SK-N-SH (cell line): ENCODE results near the gene C3orf22. TPM values are rescaled to one million over a fixed set of nuclear protein-coding genes. Genes with fewer than 3 reads are reported as not detected.

Source experiments
- CTCF ChIA-PET: fragments of 300-600, 350-600 bp; formaldehyde crosslinking; extraction: SDS; loops from one replicate; lab custom pipeline; 2021; lab: Yijun Ruan, JAX
- POLR2A ChIA-PET: fragments of 350-600 bp; sonication (Branson Sonifier 250); formaldehyde crosslinking; extraction: SDS; loops from one replicate; lab custom pipeline; 2020; ENCODE audit warnings: antibody characterized with exemption, inconsistent platforms; lab: Yijun Ruan, JAX
- DNase-seq: peaks from one replicate; pipeline ENCODE4 v3.0.0; 2012
- H2AFZ ChIP-seq: fragments of 200-600 bp; sonication (generic); 2 replicates; pipeline ENCODE4 v1.8.1; 2016; ENCODE audit warnings: antibody characterized with exemption, mild to moderate bottlenecking, low read depth
- H3F3A ChIP-seq: fragments of 200-600 bp; sonication (generic); replicated peaks from 2 replicates; pipeline ENCODE3; 2016; ENCODE audit warnings: antibody characterized with exemption, mild to moderate bottlenecking; ENCODE audit not compliant: insufficient read depth
- H3K27ac ChIP-seq, 2 experiments: fragments of 200-500 bp in 1 of 2; fragments of 200-600 bp in 1 of 2; sonication (Bioruptor generic) in 1 of 2; sonication (generic), shearing (Covaris generic) in 1 of 2; 2 replicates each; pipeline versions ENCODE4 v1.5.1 to v1.6.1; 2014 to 2016; ENCODE audit warnings: low read depth in 2 of 2, inconsistent platforms in 1 of 2, low read length in 1 of 2, mild to moderate bottlenecking in 1 of 2, mixed read lengths in 1 of 2
- H3K27me3 ChIP-seq: fragments of 200-600 bp; sonication (generic), shearing (Covaris generic); 2 replicates; pipeline ENCODE4 v1.6.1; 2016; ENCODE audit warnings: mixed run types; ENCODE audit not compliant: insufficient read depth
- H3K36me3 ChIP-seq, 2 experiments: fragments of 200-500 bp in 1 of 2; fragments of 200-600 bp in 1 of 2; sonication (Bioruptor generic) in 1 of 2; sonication (generic) in 1 of 2; replicated peaks in 1 of 2; 2 replicates each; pipeline versions ENCODE3 to v1.5.1; 2014 to 2016; ENCODE audit warnings: low read length in 1 of 2, mild to moderate bottlenecking in 1 of 2; ENCODE audit not compliant: insufficient read depth in 2 of 2, control insufficient read depth in 1 of 2
- H3K4me1 ChIP-seq, 2 experiments: fragments of 200-500 bp in 1 of 2; fragments of 200-600 bp in 1 of 2; sonication (Bioruptor generic) in 1 of 2; sonication (generic), shearing (Covaris generic) in 1 of 2; 2 replicates each; pipeline versions ENCODE4 v1.5.1 to v1.6.1; 2014 to 2016; ENCODE audit warnings: low read depth in 1 of 2, low read length in 1 of 2, mixed run types in 1 of 2; ENCODE audit not compliant: insufficient read depth in 2 of 2, control insufficient read depth in 1 of 2
- H3K4me2 ChIP-seq: fragments of 200-600 bp; sonication (generic), shearing (Covaris generic); 2 replicates; pipeline ENCODE4 v1.6.1; 2017; ENCODE audit warnings: mixed run types
- H3K4me3 ChIP-seq, 2 experiments: fragments of 200-500 bp in 1 of 2; fragments of 200-600 bp in 1 of 2; sonication (Bioruptor generic) in 1 of 2; sonication (generic), shearing (Covaris generic) in 1 of 2; 2 replicates each; pipeline versions ENCODE4 v1.5.1 to v1.8.1; 2014 to 2016; ENCODE audit warnings: low read depth in 2 of 2, inconsistent platforms in 1 of 2, low read length in 1 of 2, mild to moderate bottlenecking in 1 of 2, mixed read lengths in 1 of 2, moderate library complexity in 1 of 2
- H3K79me2 ChIP-seq: fragments of 200-600 bp; sonication (generic); 2 replicates; pipeline ENCODE4 v1.8.1; 2017; ENCODE audit warnings: mild to moderate bottlenecking; ENCODE audit not compliant: insufficient read depth
- H3K9ac ChIP-seq: fragments of 200-600 bp; sonication (generic); 2 replicates; pipeline ENCODE4 v1.6.1; 2017; ENCODE audit warnings: mixed run types
- H3K9me2 ChIP-seq: fragments of 200-600 bp; sonication (generic); 2 replicates; pipeline ENCODE4 v1.6.1; 2017; ENCODE audit warnings: mixed run types
- H3K9me3 ChIP-seq: fragments of 200-600 bp; sonication (generic); 2 replicates; pipeline ENCODE4 v1.6.1; 2017; ENCODE audit warnings: mixed run types, mild to moderate bottlenecking, moderate library complexity
- H4K20me1 ChIP-seq: fragments of 200-600 bp; sonication (generic); 2 replicates; pipeline ENCODE4 v1.6.1; 2017; ENCODE audit warnings: mild to moderate bottlenecking, mixed run types; ENCODE audit not compliant: insufficient read depth
- CHD2 ChIP-seq: fragments of 150-350 bp; IDR thresholded peaks from 2 replicates; pipeline ENCODE4 v1.6.1; 2018; ENCODE audit warnings: low read length; ENCODE audit not compliant: partially characterized antibody
- FOSL2 ChIP-seq: IDR thresholded peaks from 2 replicates; pipeline ENCODE4 v1.4.0; 2012; ENCODE audit warnings: low read depth, mild to moderate bottlenecking, moderate library complexity, borderline replicate concordance
- GABPA ChIP-seq: IDR thresholded peaks from 2 replicates; pipeline ENCODE4 v1.4.0; 2012; ENCODE audit warnings: low read depth, mild to moderate bottlenecking
- IRF3 ChIP-seq: fragments of 150-350 bp; IDR thresholded peaks from 2 replicates; pipeline ENCODE4 v1.6.1; 2016; ENCODE audit warnings: mild to moderate bottlenecking, low read depth, low read length
- JUND ChIP-seq: IDR thresholded peaks from 2 replicates; pipeline ENCODE4 v1.4.0; 2012
- MEF2A ChIP-seq: IDR thresholded peaks from 2 replicates; pipeline ENCODE4 v1.4.0; 2012; ENCODE audit warnings: low read depth, borderline replicate concordance
- MXI1 ChIP-seq: IDR thresholded peaks from 2 replicates; pipeline ENCODE4 v1.6.1; 2012; ENCODE audit warnings: mild to moderate bottlenecking, low read depth, low read length, improper control_type of control experiment
- NFIC ChIP-seq: IDR thresholded peaks from 2 replicates; pipeline ENCODE4 v1.4.0; 2012; ENCODE audit warnings: borderline replicate concordance
- NRF1 ChIP-seq: IDR thresholded peaks from 2 replicates; pipeline ENCODE4 v1.6.1; 2012; ENCODE audit warnings: low read depth, mild to moderate bottlenecking, low read length
- RAD21 ChIP-seq: IDR thresholded peaks from 2 replicates; pipeline ENCODE4 v1.6.1; 2012; ENCODE audit warnings: mild to moderate bottlenecking, low read length
- RFX5 ChIP-seq: IDR thresholded peaks from 2 replicates; pipeline ENCODE4 v1.6.1; 2012; ENCODE audit warnings: mild to moderate bottlenecking, improper control_type of control experiment, low read length
- RXRA ChIP-seq: IDR thresholded peaks from 2 replicates; pipeline ENCODE4 v1.4.0; 2012; ENCODE audit warnings: low read depth, mild to moderate bottlenecking, borderline replicate concordance
- SMC3 ChIP-seq: IDR thresholded peaks from 2 replicates; pipeline ENCODE4 v1.6.1; 2012; ENCODE audit warnings: low read depth, low read length, improper control_type of control experiment
- TAF1 ChIP-seq: IDR thresholded peaks from 2 replicates; pipeline ENCODE4 v1.6.1; 2012; ENCODE audit warnings: low read depth, mild to moderate bottlenecking, low read length, moderate library complexity, borderline replicate concordance
- TCF12 ChIP-seq: IDR thresholded peaks from 2 replicates; pipeline ENCODE4 v1.4.0; 2012
- USF1 ChIP-seq: IDR thresholded peaks from 2 replicates; pipeline ENCODE4 v1.4.0; 2012; ENCODE audit warnings: low read depth, borderline replicate concordance
- ZBTB33 ChIP-seq: IDR thresholded peaks from 2 replicates; pipeline ENCODE4 v1.4.0; 2012; ENCODE audit warnings: low read depth, borderline replicate concordance
- WGBS: methylation state at CpG from one replicate; pipeline ENCODE4 v1.1.6; 2017; ENCODE audit warnings: low lambda C conversion rate; 5-methylcytosine and 5-hydroxymethylcytosine counted together
- polyA plus RNA-seq, 3 experiments: library from polyadenylated mRNA; depleted of rRNA; stranded (reverse); fragments of >200 nt; gene quantifications; 2 replicates each; pipeline ENCODE4 v1.2.3, GENCODE V29; 2012
- TF ChIP-seq, protein P1 (sequence below): fragments of 150-350 bp; IDR thresholded peaks from 2 replicates; pipeline ENCODE4 v1.6.1; 2017; ENCODE audit warnings: antibody characterized with exemption, low read length, low read depth, borderline replicate concordance
- TF ChIP-seq, protein P2 (sequence below): IDR thresholded peaks from 2 replicates; pipeline ENCODE4 v1.6.1; 2012; ENCODE audit warnings: mild to moderate bottlenecking, low read depth, low read length, moderate library complexity
- TF ChIP-seq, protein P3 (sequence below): IDR thresholded peaks from 2 replicates; pipeline ENCODE4 v1.4.0; 2012; ENCODE audit warnings: low read depth

The C3orf22 gene
- polyA plus RNA-seq, 1 of the 3 experiments (the other 2 are of a cell fraction) = not detected

DNA sequence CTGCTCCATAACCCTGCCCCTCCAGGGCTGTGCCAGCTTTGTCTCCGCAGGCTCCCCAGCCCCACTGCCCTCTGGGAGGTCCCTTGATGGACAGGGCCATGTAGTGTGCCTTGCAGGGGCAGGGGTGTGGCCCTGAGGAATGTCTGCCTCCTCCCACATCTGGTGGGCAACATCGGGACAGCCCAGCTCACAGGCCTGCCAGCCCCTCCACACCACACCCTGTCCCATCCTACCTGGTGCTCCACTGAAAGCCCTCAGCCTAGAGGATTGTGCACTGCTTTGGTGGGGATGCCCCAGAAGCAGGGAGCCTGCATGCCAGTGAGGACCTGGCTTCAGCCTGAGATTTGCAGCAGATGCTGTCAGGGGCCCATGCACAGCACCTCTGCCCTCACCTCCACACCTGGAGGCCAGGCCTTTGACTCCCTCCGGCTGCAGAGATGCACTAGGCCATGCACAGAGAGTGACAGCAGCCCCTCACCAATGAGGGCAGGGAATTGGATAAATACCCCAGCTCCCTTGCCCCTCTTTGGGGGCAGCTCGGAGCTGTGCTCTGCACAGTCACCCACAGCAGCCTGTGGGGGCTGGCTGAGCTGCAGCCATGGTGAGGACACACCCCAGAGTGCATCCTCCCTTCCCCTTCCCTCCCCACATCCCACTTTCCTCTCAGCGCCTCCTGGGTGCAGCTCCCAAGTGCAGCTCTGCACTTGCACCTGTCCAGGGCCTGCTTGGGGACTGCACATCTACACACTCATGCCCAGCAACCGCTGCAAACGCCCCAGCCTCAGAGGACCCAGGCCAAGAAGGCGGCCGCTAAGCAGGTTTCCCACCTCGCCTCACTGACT, 2.7 kb downstream of the C3orf22 start:
- DNase-seq = no peak
- no peak overlapping the region for H3K4me2 ChIP-seq
- no peaks in the 10 kb centered on the region for H3K36me3 ChIP-seq
- no peaks in the 10 kb centered on the region for H3K27me3 ChIP-seq
- H3K9me2 ChIP-seq = no peaks in the 10 kb centered on the region
- no peak overlapping the region for H2AFZ ChIP-seq
- ChIA-PET POLR2A (no interaction called here), CTCF (interaction anchor here (1.7 to 2.2 kb wide), 3 partner anchors 12 to 124 kb away, joined by 3 to 6 read pairs (median 3); no protein-coding TSS in a partner anchor)
- no peaks in the 10 kb centered on the region for H3K9me3 ChIP-seq
- no peaks in the 10 kb centered on the region for H3F3A ChIP-seq
- H3K9ac ChIP-seq = no peak overlapping the region
- no peak overlapping the region for H3K27ac ChIP-seq
- peaks cover 0 to 11% of the 10 kb centered on the region in 2 experiments; a peak in 1 of 4 replicates for H3K4me1 ChIP-seq
- no peaks in the 10 kb centered on the region for H3K79me2 ChIP-seq
- 69% methylated on average over 8 of the region's 10 CpGs for WGBS
- H3K4me3 ChIP-seq = no peak overlapping the region
- TF ChIP-seq USF1 = no peak
- no peak for TF ChIP-seq MXI1
- TF ChIP-seq, protein P1, sequence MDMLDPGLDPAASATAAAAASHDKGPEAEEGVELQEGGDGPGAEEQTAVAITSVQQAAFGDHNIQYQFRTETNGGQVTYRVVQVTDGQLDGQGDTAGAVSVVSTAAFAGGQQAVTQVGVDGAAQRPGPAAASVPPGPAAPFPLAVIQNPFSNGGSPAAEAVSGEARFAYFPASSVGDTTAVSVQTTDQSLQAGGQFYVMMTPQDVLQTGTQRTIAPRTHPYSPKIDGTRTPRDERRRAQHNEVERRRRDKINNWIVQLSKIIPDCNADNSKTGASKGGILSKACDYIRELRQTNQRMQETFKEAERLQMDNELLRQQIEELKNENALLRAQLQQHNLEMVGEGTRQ = no peak
- TF ChIP-seq NRF1 = no peak
- TF ChIP-seq TCF12 = no peak
- TF ChIP-seq, protein P2, sequence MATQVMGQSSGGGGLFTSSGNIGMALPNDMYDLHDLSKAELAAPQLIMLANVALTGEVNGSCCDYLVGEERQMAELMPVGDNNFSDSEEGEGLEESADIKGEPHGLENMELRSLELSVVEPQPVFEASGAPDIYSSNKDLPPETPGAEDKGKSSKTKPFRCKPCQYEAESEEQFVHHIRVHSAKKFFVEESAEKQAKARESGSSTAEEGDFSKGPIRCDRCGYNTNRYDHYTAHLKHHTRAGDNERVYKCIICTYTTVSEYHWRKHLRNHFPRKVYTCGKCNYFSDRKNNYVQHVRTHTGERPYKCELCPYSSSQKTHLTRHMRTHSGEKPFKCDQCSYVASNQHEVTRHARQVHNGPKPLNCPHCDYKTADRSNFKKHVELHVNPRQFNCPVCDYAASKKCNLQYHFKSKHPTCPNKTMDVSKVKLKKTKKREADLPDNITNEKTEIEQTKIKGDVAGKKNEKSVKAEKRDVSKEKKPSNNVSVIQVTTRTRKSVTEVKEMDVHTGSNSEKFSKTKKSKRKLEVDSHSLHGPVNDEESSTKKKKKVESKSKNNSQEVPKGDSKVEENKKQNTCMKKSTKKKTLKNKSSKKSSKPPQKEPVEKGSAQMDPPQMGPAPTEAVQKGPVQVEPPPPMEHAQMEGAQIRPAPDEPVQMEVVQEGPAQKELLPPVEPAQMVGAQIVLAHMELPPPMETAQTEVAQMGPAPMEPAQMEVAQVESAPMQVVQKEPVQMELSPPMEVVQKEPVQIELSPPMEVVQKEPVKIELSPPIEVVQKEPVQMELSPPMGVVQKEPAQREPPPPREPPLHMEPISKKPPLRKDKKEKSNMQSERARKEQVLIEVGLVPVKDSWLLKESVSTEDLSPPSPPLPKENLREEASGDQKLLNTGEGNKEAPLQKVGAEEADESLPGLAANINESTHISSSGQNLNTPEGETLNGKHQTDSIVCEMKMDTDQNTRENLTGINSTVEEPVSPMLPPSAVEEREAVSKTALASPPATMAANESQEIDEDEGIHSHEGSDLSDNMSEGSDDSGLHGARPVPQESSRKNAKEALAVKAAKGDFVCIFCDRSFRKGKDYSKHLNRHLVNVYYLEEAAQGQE = no peak
- TF ChIP-seq RAD21 = no peak
- TF ChIP-seq, protein P3, sequence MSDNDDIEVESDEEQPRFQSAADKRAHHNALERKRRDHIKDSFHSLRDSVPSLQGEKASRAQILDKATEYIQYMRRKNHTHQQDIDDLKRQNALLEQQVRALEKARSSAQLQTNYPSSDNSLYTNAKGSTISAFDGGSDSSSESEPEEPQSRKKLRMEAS = no peak
- TF ChIP-seq RFX5 = no peak
- no peak for TF ChIP-seq SMC3
- TF ChIP-seq FOSL2 = no peak
- no peak for TF ChIP-seq ZBTB33
- no peak for TF ChIP-seq TAF1
- TF ChIP-seq IRF3 = no peak
- TF ChIP-seq GABPA = no peak
- TF ChIP-seq JUND = no peak
- TF ChIP-seq CHD2 = no peak
- no peak for TF ChIP-seq MEF2A
- TF ChIP-seq NFIC = no peak
- TF ChIP-seq RXRA = no peak
- no peaks in the 10 kb centered on the region for H4K20me1 ChIP-seq
